ENCODE results near the gene PMEL.

DNA sequence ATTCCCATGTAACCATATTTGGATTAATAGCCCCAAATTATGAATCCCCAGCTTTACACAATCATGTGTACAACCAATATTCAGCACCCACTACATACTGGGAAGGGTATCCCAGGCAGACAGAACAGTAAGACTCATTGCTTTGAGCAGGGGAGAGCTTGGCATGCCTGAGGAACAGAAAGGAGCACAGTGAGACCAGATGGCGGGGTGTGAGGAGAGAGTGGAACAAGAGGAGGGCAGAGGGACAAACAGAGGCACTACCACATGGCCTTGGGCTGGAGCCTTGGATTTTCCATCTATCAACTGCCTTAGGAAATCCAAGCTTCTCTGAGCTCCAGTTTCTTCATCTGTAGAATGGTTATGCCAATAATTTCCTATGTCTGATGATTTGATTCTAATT, 31.1 kb downstream of the PMEL start:
- TF ChIP-seq, protein P1, sequence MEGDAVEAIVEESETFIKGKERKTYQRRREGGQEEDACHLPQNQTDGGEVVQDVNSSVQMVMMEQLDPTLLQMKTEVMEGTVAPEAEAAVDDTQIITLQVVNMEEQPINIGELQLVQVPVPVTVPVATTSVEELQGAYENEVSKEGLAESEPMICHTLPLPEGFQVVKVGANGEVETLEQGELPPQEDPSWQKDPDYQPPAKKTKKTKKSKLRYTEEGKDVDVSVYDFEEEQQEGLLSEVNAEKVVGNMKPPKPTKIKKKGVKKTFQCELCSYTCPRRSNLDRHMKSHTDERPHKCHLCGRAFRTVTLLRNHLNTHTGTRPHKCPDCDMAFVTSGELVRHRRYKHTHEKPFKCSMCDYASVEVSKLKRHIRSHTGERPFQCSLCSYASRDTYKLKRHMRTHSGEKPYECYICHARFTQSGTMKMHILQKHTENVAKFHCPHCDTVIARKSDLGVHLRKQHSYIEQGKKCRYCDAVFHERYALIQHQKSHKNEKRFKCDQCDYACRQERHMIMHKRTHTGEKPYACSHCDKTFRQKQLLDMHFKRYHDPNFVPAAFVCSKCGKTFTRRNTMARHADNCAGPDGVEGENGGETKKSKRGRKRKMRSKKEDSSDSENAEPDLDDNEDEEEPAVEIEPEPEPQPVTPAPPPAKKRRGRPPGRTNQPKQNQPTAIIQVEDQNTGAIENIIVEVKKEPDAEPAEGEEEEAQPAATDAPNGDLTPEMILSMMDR (IDR thresholded peaks at IDR 0.05): no peak
- no peak for TF ChIP-seq POLR2A (IDR thresholded peaks at IDR 0.05)

All from adrenal gland (tissue), 5 donors.